ENCODE data around the gene UBE2I. TPM values are rescaled to one million over a fixed set of nuclear protein-coding genes. Genes with fewer than 3 reads are reported as not detected.

The UBE2I gene
- total and polyA plus RNA-seq, 2 donors (not counting 1 experiment from before 2014, with no cell fraction given): 42.1 to 142 TPM

DNA sequence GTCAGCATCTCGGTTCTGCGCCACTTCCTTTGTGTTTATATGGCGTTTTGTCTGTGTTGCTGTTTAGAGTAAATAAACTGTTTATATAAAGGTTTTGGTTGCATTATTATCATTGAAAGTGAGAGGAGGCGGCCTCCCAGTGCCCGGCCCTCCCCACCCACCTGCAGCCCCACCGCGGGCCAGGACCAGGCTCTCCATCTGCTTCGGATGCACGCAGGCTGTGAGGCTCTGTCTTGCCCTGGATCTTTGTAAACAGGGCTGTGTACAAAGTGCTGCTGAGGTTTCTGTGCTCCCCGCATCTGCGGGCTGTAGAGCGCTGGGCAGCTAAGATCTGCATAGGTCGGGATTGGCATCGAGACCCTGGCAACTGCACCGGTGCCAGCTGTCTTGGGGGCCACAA is 15.8 kb downstream of the UBE2I start:
- Histone ChIP-seq H3K9ac (ENCODE audit: insufficient read depth, low read length) (no peak overlapping the region), H3K27me3 (ENCODE audit: control insufficient read depth, insufficient read depth, low read length) (no peaks in the 10 kb centered on the region), H3K4me2 (ENCODE audit: extremely low read depth, insufficient read depth, low read length) (no peak overlapping the region), H3K36me3 (ENCODE audit: control insufficient read depth, insufficient read depth, low read length) (peaks cover 21% of the 10 kb centered on the region), H3K4me1 (ENCODE audit: control insufficient read depth, extremely low read depth, insufficient read depth, low read length) (no peaks in the 10 kb centered on the region), H3K27ac (ENCODE audit: insufficient read depth, low read length) (no peak overlapping the region), H2AFZ (ENCODE audit: low read length) (no peak overlapping the region), H3K4me3 (replicated peaks in 1 of 4; ENCODE audit: control extremely low read depth in 1 of 4, insufficient read depth in 1 of 4, low read depth in 3 of 4, low read length in 4 of 4) (no peak overlapping the region), H3K9me3 (ENCODE audit: control insufficient read depth, insufficient read depth, low read depth, low read length) (no peaks in the 10 kb centered on the region), H3K79me2 (ENCODE audit: control insufficient read depth, insufficient read depth, low read length) (no peaks in the 10 kb centered on the region), H4K20me1 (ENCODE audit: control insufficient read depth, extremely low read depth, insufficient read depth, low read length) (no peaks in the 10 kb centered on the region)
- no peak for DNase-seq (ENCODE audit: low read depth in 2 of 2)
- no peak for TF ChIP-seq EZH2 (IDR thresholded peaks at IDR 0.05; ENCODE audit: low read length, missing control alignments)

DNA sequence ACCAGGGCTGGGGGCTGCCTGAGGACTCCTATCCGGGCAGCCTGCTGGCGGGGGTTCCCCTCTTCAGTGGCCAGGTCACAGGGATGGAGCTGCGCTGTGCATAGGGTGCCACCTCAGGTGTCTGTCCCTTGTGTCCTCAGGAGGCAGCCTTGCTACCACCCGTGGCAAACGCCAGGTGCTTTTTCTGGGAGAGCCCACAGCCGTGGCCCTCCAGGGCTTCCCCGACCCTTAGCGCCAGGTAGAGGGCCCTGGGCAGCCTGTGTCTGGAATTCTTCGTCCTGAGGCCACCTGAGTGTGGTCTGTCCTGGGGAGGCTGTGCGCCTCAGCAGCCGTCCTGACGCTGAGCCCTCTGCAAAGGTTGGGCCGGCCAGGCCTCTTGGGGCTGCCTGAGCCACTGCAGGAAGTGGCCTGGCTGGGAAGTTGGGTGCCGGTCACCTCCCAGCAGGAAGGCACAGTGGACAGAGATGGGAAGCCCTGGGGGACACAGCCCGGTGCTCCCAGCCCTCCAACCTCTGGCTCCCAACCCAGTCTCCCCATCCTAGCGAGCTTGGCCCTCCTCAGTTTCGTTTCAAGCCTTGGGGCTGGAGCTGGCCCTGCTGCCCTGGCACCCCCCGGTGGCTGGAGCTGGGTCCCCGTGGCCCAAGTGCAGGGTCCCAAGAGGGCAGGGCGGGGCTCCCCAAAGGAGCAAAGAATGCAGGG is 16.4 kb downstream of the UBE2I start:
- Histone ChIP-seq H3K27me3 (ENCODE audit: control insufficient read depth, insufficient read depth, low read length) (no peaks in the 10 kb centered on the region), H3K9me3 (ENCODE audit: control insufficient read depth, insufficient read depth, low read depth, low read length) (no peaks in the 10 kb centered on the region), H3K9ac (ENCODE audit: insufficient read depth, low read length) (no peak overlapping the region), H4K20me1 (ENCODE audit: control insufficient read depth, extremely low read depth, insufficient read depth, low read length) (no peaks in the 10 kb centered on the region), H3K4me1 (ENCODE audit: control insufficient read depth, extremely low read depth, insufficient read depth, low read length) (no peaks in the 10 kb centered on the region), H3K4me2 (ENCODE audit: extremely low read depth, insufficient read depth, low read length) (no peak overlapping the region), H2AFZ (ENCODE audit: low read length) (no peak overlapping the region), H3K4me3 (replicated peaks in 1 of 4; ENCODE audit: control extremely low read depth in 1 of 4, insufficient read depth in 1 of 4, low read depth in 3 of 4, low read length in 4 of 4) (no peak overlapping the region), H3K79me2 (ENCODE audit: control insufficient read depth, insufficient read depth, low read length) (no peaks in the 10 kb centered on the region), H3K36me3 (ENCODE audit: control insufficient read depth, insufficient read depth, low read length) (peaks cover 16% of the 10 kb centered on the region), H3K27ac (ENCODE audit: insufficient read depth, low read length) (no peak overlapping the region)
- DNase-seq (ENCODE audit: low read depth in 2 of 2): no peak
- TF ChIP-seq, protein P1, sequence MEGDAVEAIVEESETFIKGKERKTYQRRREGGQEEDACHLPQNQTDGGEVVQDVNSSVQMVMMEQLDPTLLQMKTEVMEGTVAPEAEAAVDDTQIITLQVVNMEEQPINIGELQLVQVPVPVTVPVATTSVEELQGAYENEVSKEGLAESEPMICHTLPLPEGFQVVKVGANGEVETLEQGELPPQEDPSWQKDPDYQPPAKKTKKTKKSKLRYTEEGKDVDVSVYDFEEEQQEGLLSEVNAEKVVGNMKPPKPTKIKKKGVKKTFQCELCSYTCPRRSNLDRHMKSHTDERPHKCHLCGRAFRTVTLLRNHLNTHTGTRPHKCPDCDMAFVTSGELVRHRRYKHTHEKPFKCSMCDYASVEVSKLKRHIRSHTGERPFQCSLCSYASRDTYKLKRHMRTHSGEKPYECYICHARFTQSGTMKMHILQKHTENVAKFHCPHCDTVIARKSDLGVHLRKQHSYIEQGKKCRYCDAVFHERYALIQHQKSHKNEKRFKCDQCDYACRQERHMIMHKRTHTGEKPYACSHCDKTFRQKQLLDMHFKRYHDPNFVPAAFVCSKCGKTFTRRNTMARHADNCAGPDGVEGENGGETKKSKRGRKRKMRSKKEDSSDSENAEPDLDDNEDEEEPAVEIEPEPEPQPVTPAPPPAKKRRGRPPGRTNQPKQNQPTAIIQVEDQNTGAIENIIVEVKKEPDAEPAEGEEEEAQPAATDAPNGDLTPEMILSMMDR (conservative IDR thresholded peaks at IDR 0.05 in 1 of 2, IDR thresholded peaks at IDR 0.05 in 1 of 2; ENCODE audit: low read depth in 1 of 2, low read length in 2 of 2): no peak
- TF ChIP-seq EZH2 (IDR thresholded peaks at IDR 0.05; ENCODE audit: low read length, missing control alignments): no peak

DNA sequence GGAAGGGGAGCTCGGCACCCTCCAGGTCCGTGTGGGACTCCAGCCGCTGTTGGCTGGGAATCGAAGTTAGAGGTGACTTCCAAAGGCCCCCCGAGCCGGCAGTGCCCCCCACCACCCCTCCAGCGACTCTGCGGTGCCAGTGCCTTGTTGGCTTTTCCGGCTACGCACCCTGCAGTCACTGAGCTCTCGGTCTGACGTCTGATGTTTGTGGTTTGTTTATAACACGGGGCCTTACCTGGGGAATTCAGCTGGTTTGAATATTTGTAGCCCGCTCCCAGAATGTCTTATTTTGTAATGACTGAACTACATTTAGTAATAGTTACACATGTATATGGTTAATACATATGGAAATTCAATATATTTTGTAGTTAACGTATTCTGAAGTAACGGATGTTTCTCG is 17.0 kb downstream of the UBE2I start:
- DNase-seq (ENCODE audit: low read depth in 2 of 2): no peak
- H3K27me3 ChIP-seq (ENCODE audit: control insufficient read depth, insufficient read depth, low read length): peaks cover under 1% of the 10 kb centered on the region
- H2AFZ ChIP-seq (ENCODE audit: low read length): no peak overlapping the region
- H3K79me2 ChIP-seq (ENCODE audit: control insufficient read depth, insufficient read depth, low read length): no peaks in the 10 kb centered on the region
- no peak overlapping the region for H3K9ac ChIP-seq (ENCODE audit: insufficient read depth, low read length)
- H3K4me1 ChIP-seq (ENCODE audit: control insufficient read depth, extremely low read depth, insufficient read depth, low read length): no peaks in the 10 kb centered on the region
- H3K36me3 ChIP-seq (ENCODE audit: control insufficient read depth, insufficient read depth, low read length): peaks cover 15% of the 10 kb centered on the region
- H3K4me2 ChIP-seq (ENCODE audit: extremely low read depth, insufficient read depth, low read length): no peak overlapping the region
- H3K4me3 ChIP-seq (replicated peaks in 1 of 4; ENCODE audit: control extremely low read depth in 1 of 4, insufficient read depth in 1 of 4, low read depth in 3 of 4, low read length in 4 of 4): no peak overlapping the region
- no peak overlapping the region for H3K27ac ChIP-seq (ENCODE audit: insufficient read depth, low read length)
- TF ChIP-seq, protein P1 (conservative IDR thresholded peaks at IDR 0.05 in 1 of 2, IDR thresholded peaks at IDR 0.05 in 1 of 2; ENCODE audit: low read depth in 1 of 2, low read length in 2 of 2): no peak
- no peak for TF ChIP-seq EZH2 (IDR thresholded peaks at IDR 0.05; ENCODE audit: low read length, missing control alignments)
- H3K9me3 ChIP-seq (ENCODE audit: control insufficient read depth, insufficient read depth, low read depth, low read length): no peaks in the 10 kb centered on the region
- no peaks in the 10 kb centered on the region for H4K20me1 ChIP-seq (ENCODE audit: control insufficient read depth, extremely low read depth, insufficient read depth, low read length)

Data from fibroblast of lung (primary cell).